ES-I3 (cell line): Measurements from ENCODE around the gene UBR4.

Experiments used
- H3K36me3 ChIP-seq: 2 replicates; pipeline ENCODE4 v1.6.1; 2013; ENCODE audit warnings: mild to moderate bottlenecking, low read length, control low read depth, moderate library complexity; ENCODE audit not compliant: insufficient read depth
- H3K4me1 ChIP-seq: 2 replicates; pipeline ENCODE4 v1.6.1; 2013; ENCODE audit warnings: mild to moderate bottlenecking, control low read depth, low read length; ENCODE audit not compliant: insufficient read depth
- H3K9ac ChIP-seq: 2 replicates; pipeline ENCODE4 v1.6.1; 2013; ENCODE audit warnings: low read depth, mild to moderate bottlenecking, low read length, moderate library complexity
- H3K9me3 ChIP-seq: 2 replicates; pipeline ENCODE4 v1.6.1; 2013; ENCODE audit warnings: mild to moderate bottlenecking, low read length, moderate library complexity; ENCODE audit not compliant: control insufficient read depth, insufficient read depth

Gene UBR4

GRCh38 chr1:19091196-19091953, 118.7 kb downstream of the UBR4 start:
- Histone ChIP-seq H3K9ac (no peak overlapping the region), H3K4me1 (no peaks in the 10 kb centered on the region), H3K36me3 (peaks cover 79% of the 10 kb centered on the region), H3K9me3 (no peaks in the 10 kb centered on the region)

- Histone ChIP-seq H3K9me3 (no peaks in the 10 kb centered on the region), H3K36me3 (peaks cover 73% of the 10 kb centered on the region), H3K9ac (no peak overlapping the region), H3K4me1 (no peaks in the 10 kb centered on the region)
Observed at GRCh38 chr1:19089524-19089923, 120.5 kb downstream of the UBR4 start.

GRCh38 chr1:19088717-19089442, 121.2 kb downstream of the UBR4 start:
- Histone ChIP-seq H3K9ac (no peak overlapping the region), H3K4me1 (no peaks in the 10 kb centered on the region), H3K9me3 (no peaks in the 10 kb centered on the region), H3K36me3 (peaks cover 73% of the 10 kb centered on the region)

GRCh38 chr1:19087737-19088594, 122.1 kb downstream of the UBR4 start:
- Histone ChIP-seq H3K4me1 (no peaks in the 10 kb centered on the region), H3K36me3 (peaks cover 73% of the 10 kb centered on the region), H3K9ac (no peak overlapping the region), H3K9me3 (no peaks in the 10 kb centered on the region)

GRCh38 chr1:19087017-19087736, 122.9 kb downstream of the UBR4 start:
- peaks cover 72% of the 10 kb centered on the region for H3K36me3 ChIP-seq
- H3K9ac ChIP-seq: no peak overlapping the region
- no peaks in the 10 kb centered on the region for H3K4me1 ChIP-seq
- no peaks in the 10 kb centered on the region for H3K9me3 ChIP-seq

- Histone ChIP-seq H3K36me3 (peaks cover 70% of the 10 kb centered on the region), H3K9me3 (no peaks in the 10 kb centered on the region), H3K9ac (no peak overlapping the region), H3K4me1 (no peaks in the 10 kb centered on the region)
Observed at GRCh38 chr1:19086176-19086875, 123.7 kb downstream of the UBR4 start.

GRCh38 chr1:19084206-19084738, 125.8 kb downstream of the UBR4 start:
- Histone ChIP-seq H3K4me1 (no peaks in the 10 kb centered on the region), H3K9ac (no peak overlapping the region), H3K36me3 (peaks cover 75% of the 10 kb centered on the region), H3K9me3 (no peaks in the 10 kb centered on the region)

GRCh38 chr1:19083081-19083480, 127.0 kb downstream of the UBR4 start:
- H3K4me1 ChIP-seq: no peaks in the 10 kb centered on the region
- H3K36me3 ChIP-seq: peaks cover 73% of the 10 kb centered on the region
- no peak overlapping the region for H3K9ac ChIP-seq
- no peaks in the 10 kb centered on the region for H3K9me3 ChIP-seq

- Histone ChIP-seq H3K4me1 (no peaks in the 10 kb centered on the region), H3K36me3 (peaks cover 75% of the 10 kb centered on the region), H3K9ac (no peak overlapping the region), H3K9me3 (no peaks in the 10 kb centered on the region)
Observed at GRCh38 chr1:19081218-19081893, 128.7 kb downstream of the UBR4 start.

- Histone ChIP-seq H3K9ac (no peak overlapping the region), H3K36me3 (peaks cover 78% of the 10 kb centered on the region), H3K4me1 (no peaks in the 10 kb centered on the region), H3K9me3 (no peaks in the 10 kb centered on the region)
Observed at GRCh38 chr1:19080721-19081120, 129.3 kb downstream of the UBR4 start.

- H3K4me1 ChIP-seq: no peaks in the 10 kb centered on the region
- no peaks in the 10 kb centered on the region for H3K9me3 ChIP-seq
- H3K36me3 ChIP-seq: peaks cover 80% of the 10 kb centered on the region
- no peak overlapping the region for H3K9ac ChIP-seq
Observed at GRCh38 chr1:19079541-19080472, 130.3 kb downstream of the UBR4 start.

- peaks cover 75% of the 10 kb centered on the region for H3K36me3 ChIP-seq
Observed at GRCh38 chr1:19078536-19078935, 131.5 kb downstream of the UBR4 start.

More at GRCh38 chr1:19078536-19078935, 131.5 kb downstream of the UBR4 start:
- H3K4me1 ChIP-seq: no peaks in the 10 kb centered on the region
- no peak overlapping the region for H3K9ac ChIP-seq
- no peaks in the 10 kb centered on the region for H3K9me3 ChIP-seq
